ENCODE measurements around the gene NME7.

Gene NME7

DNA sequence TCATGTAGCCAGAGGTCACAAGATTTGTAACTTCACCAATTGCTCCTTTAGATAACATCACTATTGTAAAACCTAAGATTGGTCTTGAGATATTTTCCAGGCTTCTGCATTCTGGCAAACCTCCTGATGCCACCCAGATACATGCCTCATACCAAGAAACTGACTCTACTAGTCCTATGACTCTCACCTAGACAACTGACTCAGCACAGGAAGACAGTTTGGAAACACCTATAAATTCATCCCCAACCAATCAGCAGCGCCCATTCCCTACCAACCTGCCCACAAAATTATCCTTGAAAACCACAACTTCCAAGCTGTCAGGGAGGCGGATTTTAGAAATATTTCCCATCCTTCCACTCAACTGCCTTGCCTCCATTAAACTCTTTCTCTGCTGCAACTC lies 2.6 kb downstream of the NME7 start:
- TF ChIP-seq, protein P1, sequence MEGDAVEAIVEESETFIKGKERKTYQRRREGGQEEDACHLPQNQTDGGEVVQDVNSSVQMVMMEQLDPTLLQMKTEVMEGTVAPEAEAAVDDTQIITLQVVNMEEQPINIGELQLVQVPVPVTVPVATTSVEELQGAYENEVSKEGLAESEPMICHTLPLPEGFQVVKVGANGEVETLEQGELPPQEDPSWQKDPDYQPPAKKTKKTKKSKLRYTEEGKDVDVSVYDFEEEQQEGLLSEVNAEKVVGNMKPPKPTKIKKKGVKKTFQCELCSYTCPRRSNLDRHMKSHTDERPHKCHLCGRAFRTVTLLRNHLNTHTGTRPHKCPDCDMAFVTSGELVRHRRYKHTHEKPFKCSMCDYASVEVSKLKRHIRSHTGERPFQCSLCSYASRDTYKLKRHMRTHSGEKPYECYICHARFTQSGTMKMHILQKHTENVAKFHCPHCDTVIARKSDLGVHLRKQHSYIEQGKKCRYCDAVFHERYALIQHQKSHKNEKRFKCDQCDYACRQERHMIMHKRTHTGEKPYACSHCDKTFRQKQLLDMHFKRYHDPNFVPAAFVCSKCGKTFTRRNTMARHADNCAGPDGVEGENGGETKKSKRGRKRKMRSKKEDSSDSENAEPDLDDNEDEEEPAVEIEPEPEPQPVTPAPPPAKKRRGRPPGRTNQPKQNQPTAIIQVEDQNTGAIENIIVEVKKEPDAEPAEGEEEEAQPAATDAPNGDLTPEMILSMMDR (conservative IDR thresholded peaks at IDR 0.05; ENCODE audit: low read length): no peak
- no peak for TF ChIP-seq EZH2phosphoT487 (IDR thresholded peaks at IDR 0.05; ENCODE audit: borderline replicate concordance)
- Histone ChIP-seq H3K9me2 (replicated peaks; ENCODE audit: low read depth, low read length) (no peaks in the 10 kb centered on the region), H3K36me3 (ENCODE audit: insufficient read depth, low read length) (no peaks in the 10 kb centered on the region), H3K4me3 (ENCODE audit: low read length, poor library complexity, severe bottlenecking) (no peak overlapping the region), H4K20me1 (ENCODE audit: insufficient read depth, low read length, poor library complexity, severe bottlenecking) (peaks cover 8% of the 10 kb centered on the region), H2AFZ (ENCODE audit: low read length) (no peak overlapping the region), H3F3A (ENCODE audit: low read depth) (no peaks in the 10 kb centered on the region), H3K9ac (ENCODE audit: low read depth, low read length, poor library complexity, severe bottlenecking) (no peak overlapping the region), H3K4me1 (ENCODE audit: insufficient read depth, low read length, poor library complexity, severe bottlenecking) (peaks cover 65% of the 10 kb centered on the region), H3K4me2 (ENCODE audit: low read depth, low read length, poor library complexity, severe bottlenecking) (peak overlapping the region; percentile 61), H3K79me2 (ENCODE audit: insufficient read depth, low read length) (peaks cover 54% of the 10 kb centered on the region), H3K9me3 (ENCODE audit: insufficient read depth, low read depth, low read length) (no peaks in the 10 kb centered on the region; the same call in 1 of the 2 replicates), H3K27me3 (ENCODE audit: insufficient read depth, low read length, poor library complexity, severe bottlenecking) (no peaks in the 10 kb centered on the region)

DNA sequence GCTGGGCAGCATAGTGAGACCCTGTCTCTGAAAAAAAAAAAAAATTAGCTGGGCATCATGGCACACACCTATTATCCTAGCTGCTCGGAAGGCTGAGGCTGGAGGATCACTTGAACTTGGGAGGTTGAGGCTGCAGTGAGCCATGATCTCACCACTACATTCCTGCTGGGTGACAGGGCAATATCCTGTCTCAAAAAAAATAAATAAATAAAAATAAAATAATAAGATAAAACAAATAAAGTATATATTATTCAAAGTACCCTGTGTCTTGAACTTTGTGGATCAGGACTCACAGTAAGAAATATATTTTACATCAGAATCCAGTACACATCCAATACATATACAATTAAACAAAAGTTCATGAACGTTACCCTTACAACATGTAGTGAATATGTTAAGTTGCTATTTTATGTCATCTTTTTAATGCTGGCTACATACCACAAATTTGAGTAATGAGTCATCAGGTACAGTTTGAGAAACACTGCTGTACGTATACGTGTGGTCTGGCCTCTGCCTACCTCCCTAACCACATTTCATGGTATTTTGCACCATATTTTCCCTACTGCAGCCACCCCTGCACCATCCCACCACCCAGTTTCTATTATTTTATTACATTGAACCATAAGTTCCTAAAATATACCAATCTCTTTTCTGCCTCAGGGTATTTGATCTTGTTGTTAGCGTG lies 4.4 kb downstream of the NME7 start:
- Histone ChIP-seq H3K79me2 (ENCODE audit: insufficient read depth, low read length) (peaks cover 37% of the 10 kb centered on the region), H3K4me2 (ENCODE audit: low read depth, low read length, poor library complexity, severe bottlenecking) (peak overlapping the region; percentile 61), H3K9me3 (ENCODE audit: insufficient read depth, low read depth, low read length) (no peaks in the 10 kb centered on the region; the same call in 1 of the 2 replicates), H3K4me3 (ENCODE audit: low read length, poor library complexity, severe bottlenecking) (peak overlapping the region; percentile 25), H3K9me2 (replicated peaks; ENCODE audit: low read depth, low read length) (no peaks in the 10 kb centered on the region), H3K9ac (ENCODE audit: low read depth, low read length, poor library complexity, severe bottlenecking) (peak overlapping the region; percentile 31), H2AFZ (ENCODE audit: low read length) (0 out of 2 replicates have a peak overlapping the region, but pooled peaks have one; percentile 19), H3K36me3 (ENCODE audit: insufficient read depth, low read length) (no peaks in the 10 kb centered on the region), H4K20me1 (ENCODE audit: insufficient read depth, low read length, poor library complexity, severe bottlenecking) (no peaks in the 10 kb centered on the region), H3F3A (ENCODE audit: low read depth) (no peaks in the 10 kb centered on the region), H3K4me1 (ENCODE audit: insufficient read depth, low read length, poor library complexity, severe bottlenecking) (peaks cover 52% of the 10 kb centered on the region), H3K27me3 (ENCODE audit: insufficient read depth, low read length, poor library complexity, severe bottlenecking) (no peaks in the 10 kb centered on the region)
- TF ChIP-seq, protein P1 (conservative IDR thresholded peaks at IDR 0.05; ENCODE audit: low read length): no peak

DNA sequence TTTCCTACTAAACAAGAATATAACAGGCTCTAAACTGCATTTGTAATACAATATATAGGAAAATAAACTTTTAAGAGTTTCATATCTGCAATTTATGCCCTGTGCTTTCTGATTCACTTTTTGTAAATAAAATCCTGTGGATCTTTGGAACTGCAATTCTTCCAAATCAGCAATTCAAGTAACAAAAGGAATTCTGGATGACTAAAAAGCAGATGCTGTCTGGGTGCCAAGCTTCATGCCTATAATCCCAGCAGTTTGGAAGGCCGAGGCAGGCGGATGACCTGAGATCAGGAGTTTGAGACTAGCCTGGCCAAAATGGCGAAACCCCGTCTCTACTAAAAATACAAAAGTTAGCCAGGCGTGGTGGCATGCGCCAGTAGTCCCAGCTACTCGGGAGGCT lies 6.3 kb downstream of the NME7 start:
- peaks cover 40% of the 10 kb centered on the region for H3K4me1 ChIP-seq (ENCODE audit: insufficient read depth, low read length, poor library complexity, severe bottlenecking)
- H3F3A ChIP-seq (ENCODE audit: low read depth): no peaks in the 10 kb centered on the region
- no peak overlapping the region for H3K4me3 ChIP-seq (ENCODE audit: low read length, poor library complexity, severe bottlenecking)
- TF ChIP-seq, protein P1 (conservative IDR thresholded peaks at IDR 0.05; ENCODE audit: low read length): no peak
- TF ChIP-seq EZH2phosphoT487 (IDR thresholded peaks at IDR 0.05; ENCODE audit: borderline replicate concordance): no peak
- H3K9ac ChIP-seq (ENCODE audit: low read depth, low read length, poor library complexity, severe bottlenecking): no peak overlapping the region
- no peaks in the 10 kb centered on the region for H3K9me2 ChIP-seq (replicated peaks; ENCODE audit: low read depth, low read length)
- no peaks in the 10 kb centered on the region for H4K20me1 ChIP-seq (ENCODE audit: insufficient read depth, low read length, poor library complexity, severe bottlenecking)
- no peaks in the 10 kb centered on the region; the same call in 1 of the 2 replicates for H3K9me3 ChIP-seq (ENCODE audit: insufficient read depth, low read depth, low read length)
- H3K36me3 ChIP-seq (ENCODE audit: insufficient read depth, low read length): no peaks in the 10 kb centered on the region
- no peak overlapping the region for H3K4me2 ChIP-seq (ENCODE audit: low read depth, low read length, poor library complexity, severe bottlenecking)
- no peak overlapping the region for H2AFZ ChIP-seq (ENCODE audit: low read length)
- no peaks in the 10 kb centered on the region for H3K27me3 ChIP-seq (ENCODE audit: insufficient read depth, low read length, poor library complexity, severe bottlenecking)
- peaks cover 26% of the 10 kb centered on the region for H3K79me2 ChIP-seq (ENCODE audit: insufficient read depth, low read length)

Measured in Loucy (cell line).